ENCODE measurements around the gene DMRTC2.

- TF ChIP-seq, protein P1, sequence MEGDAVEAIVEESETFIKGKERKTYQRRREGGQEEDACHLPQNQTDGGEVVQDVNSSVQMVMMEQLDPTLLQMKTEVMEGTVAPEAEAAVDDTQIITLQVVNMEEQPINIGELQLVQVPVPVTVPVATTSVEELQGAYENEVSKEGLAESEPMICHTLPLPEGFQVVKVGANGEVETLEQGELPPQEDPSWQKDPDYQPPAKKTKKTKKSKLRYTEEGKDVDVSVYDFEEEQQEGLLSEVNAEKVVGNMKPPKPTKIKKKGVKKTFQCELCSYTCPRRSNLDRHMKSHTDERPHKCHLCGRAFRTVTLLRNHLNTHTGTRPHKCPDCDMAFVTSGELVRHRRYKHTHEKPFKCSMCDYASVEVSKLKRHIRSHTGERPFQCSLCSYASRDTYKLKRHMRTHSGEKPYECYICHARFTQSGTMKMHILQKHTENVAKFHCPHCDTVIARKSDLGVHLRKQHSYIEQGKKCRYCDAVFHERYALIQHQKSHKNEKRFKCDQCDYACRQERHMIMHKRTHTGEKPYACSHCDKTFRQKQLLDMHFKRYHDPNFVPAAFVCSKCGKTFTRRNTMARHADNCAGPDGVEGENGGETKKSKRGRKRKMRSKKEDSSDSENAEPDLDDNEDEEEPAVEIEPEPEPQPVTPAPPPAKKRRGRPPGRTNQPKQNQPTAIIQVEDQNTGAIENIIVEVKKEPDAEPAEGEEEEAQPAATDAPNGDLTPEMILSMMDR (IDR thresholded peaks at IDR 0.05), result no peak
- TF ChIP-seq EP300 (IDR thresholded peaks at IDR 0.05) (no peak), POLR2A (IDR thresholded peaks at IDR 0.05) (no peak)
These were observed 51.7 kb downstream of the DMRTC2 start for GRCh38 chr19:41896581-41896942.

Data from tibial nerve (tissue), 4 donors.